ENCODE measurements around the gene AGAP1. TPM values are rescaled to one million over a fixed set of nuclear protein-coding genes. Genes with fewer than 3 reads are reported as not detected.

AGAP1 gene
- total RNA-seq, 1 donor from 2014 or later = 43.9 TPM

GRCh38 chr2:235639885-235640284 is 146.0 kb downstream of the AGAP1 start:
- TF ChIP-seq CTCF (IDR thresholded peaks at IDR 0.05; ENCODE audit: unreplicated experiment) = no peak
- Mint-ChIP-seq H3K36me3 (ENCODE audit: low read depth, unreplicated experiment) (no peaks in the 10 kb centered on the region), H3K27me3 (ENCODE audit: unreplicated experiment) (peaks cover 10% of the 10 kb centered on the region), H3K9me3 (ENCODE audit: unreplicated experiment) (peaks cover 5% of the 10 kb centered on the region), H3K4me3 (ENCODE audit: unreplicated experiment) (no peak overlapping the region), H3K4me1 (ENCODE audit: unreplicated experiment) (peaks cover 46% of the 10 kb centered on the region), H3K27ac (ENCODE audit: unreplicated experiment) (no peak overlapping the region)
- DNase-seq (ENCODE audit: low spot score) = no peak

GRCh38 chr2:235640377-235640776 is 146.5 kb downstream of the AGAP1 start:
- peaks cover 42% of the 10 kb centered on the region for H3K4me1 Mint-ChIP-seq (ENCODE audit: unreplicated experiment)
- H3K27me3 Mint-ChIP-seq (ENCODE audit: unreplicated experiment) = peaks cover 10% of the 10 kb centered on the region
- no peak overlapping the region for H3K27ac Mint-ChIP-seq (ENCODE audit: unreplicated experiment)
- no peak for DNase-seq (ENCODE audit: low spot score)
- no peak for TF ChIP-seq CTCF (IDR thresholded peaks at IDR 0.05; ENCODE audit: unreplicated experiment)
- no peak overlapping the region for H3K4me3 Mint-ChIP-seq (ENCODE audit: unreplicated experiment)
- H3K36me3 Mint-ChIP-seq (ENCODE audit: low read depth, unreplicated experiment) = no peaks in the 10 kb centered on the region
- H3K9me3 Mint-ChIP-seq (ENCODE audit: unreplicated experiment) = peaks cover 5% of the 10 kb centered on the region

GRCh38 chr2:235640926-235641723 is 147.3 kb downstream of the AGAP1 start:
- Mint-ChIP-seq H3K9me3 (ENCODE audit: unreplicated experiment) (peaks cover 5% of the 10 kb centered on the region), H3K4me1 (ENCODE audit: unreplicated experiment) (peaks cover 42% of the 10 kb centered on the region), H3K27me3 (ENCODE audit: unreplicated experiment) (peaks cover 12% of the 10 kb centered on the region), H3K4me3 (ENCODE audit: unreplicated experiment) (no peak overlapping the region), H3K27ac (ENCODE audit: unreplicated experiment) (no peak overlapping the region), H3K36me3 (ENCODE audit: low read depth, unreplicated experiment) (no peaks in the 10 kb centered on the region)
- DNase-seq (ENCODE audit: low spot score) = no peak
- TF ChIP-seq CTCF (IDR thresholded peaks at IDR 0.05; ENCODE audit: unreplicated experiment) = no peak

GRCh38 chr2:235641956-235642355 is 148.1 kb downstream of the AGAP1 start:
- Mint-ChIP-seq H3K9me3 (ENCODE audit: unreplicated experiment) (peaks cover 5% of the 10 kb centered on the region), H3K27me3 (ENCODE audit: unreplicated experiment) (peaks cover 12% of the 10 kb centered on the region), H3K27ac (ENCODE audit: unreplicated experiment) (no peak overlapping the region), H3K4me1 (ENCODE audit: unreplicated experiment) (peaks cover 42% of the 10 kb centered on the region), H3K36me3 (ENCODE audit: low read depth, unreplicated experiment) (no peaks in the 10 kb centered on the region), H3K4me3 (ENCODE audit: unreplicated experiment) (no peak overlapping the region)
- no peak for DNase-seq (ENCODE audit: low spot score)
- no peak for TF ChIP-seq CTCF (IDR thresholded peaks at IDR 0.05; ENCODE audit: unreplicated experiment)

GRCh38 chr2:235642446-235643098 is 148.7 kb downstream of the AGAP1 start:
- no peak overlapping the region for H3K4me3 Mint-ChIP-seq (ENCODE audit: unreplicated experiment)
- no peak for DNase-seq (ENCODE audit: low spot score)
- no peak for TF ChIP-seq CTCF (IDR thresholded peaks at IDR 0.05; ENCODE audit: unreplicated experiment)
- H3K27me3 Mint-ChIP-seq (ENCODE audit: unreplicated experiment) = peaks cover 12% of the 10 kb centered on the region
- H3K9me3 Mint-ChIP-seq (ENCODE audit: unreplicated experiment) = peaks cover 5% of the 10 kb centered on the region
- peaks cover 42% of the 10 kb centered on the region for H3K4me1 Mint-ChIP-seq (ENCODE audit: unreplicated experiment)
- H3K27ac Mint-ChIP-seq (ENCODE audit: unreplicated experiment) = peak overlapping the region; percentile 1
- no peaks in the 10 kb centered on the region for H3K36me3 Mint-ChIP-seq (ENCODE audit: low read depth, unreplicated experiment)
